Testis (tissue), 2 donors: ENCODE measurements around the gene CNTF.

Experiments used
- POLR2A ChIP-seq: fragments of 450-650 bp; IDR thresholded peaks from one replicate; pipeline ENCODE4 v1.6.1; 2017; ENCODE audit warnings: antibody characterized with exemption, mild to moderate bottlenecking, moderate library complexity
- TF ChIP-seq, protein P1 (sequence below), 3 experiments: fragments of 450-650 bp in 2 of 3; fragments of 200-600 bp in 1 of 3; sonication (generic) in 1 of 3; IDR thresholded peaks; one replicate each; pipeline ENCODE4 v1.5.1; 2016 to 2019; ENCODE audit warnings: antibody characterized with exemption in 3 of 3, mild to moderate bottlenecking in 2 of 3, moderate library complexity in 1 of 3

DNA sequence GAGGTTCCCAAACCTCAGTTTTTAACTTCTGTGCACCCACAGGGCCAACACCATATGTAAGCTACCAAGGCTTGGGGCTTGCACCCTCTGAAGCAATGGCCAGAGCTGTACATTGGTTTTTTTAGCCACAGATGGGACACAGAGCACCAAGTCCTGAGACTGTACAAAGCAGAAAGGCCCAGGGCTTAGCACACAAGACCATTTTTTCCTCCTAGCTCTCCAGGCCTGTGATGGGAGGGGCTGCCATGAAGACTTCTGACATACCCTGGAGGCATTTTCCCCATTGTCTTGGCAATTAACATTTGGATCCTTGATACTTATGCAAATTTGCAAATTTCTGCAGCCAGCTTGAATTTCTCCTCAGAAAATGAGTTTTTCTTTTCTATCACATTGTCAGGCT lies 23.4 kb downstream of the CNTF start:
- TF ChIP-seq POLR2A: no peak
- TF ChIP-seq, protein P1, sequence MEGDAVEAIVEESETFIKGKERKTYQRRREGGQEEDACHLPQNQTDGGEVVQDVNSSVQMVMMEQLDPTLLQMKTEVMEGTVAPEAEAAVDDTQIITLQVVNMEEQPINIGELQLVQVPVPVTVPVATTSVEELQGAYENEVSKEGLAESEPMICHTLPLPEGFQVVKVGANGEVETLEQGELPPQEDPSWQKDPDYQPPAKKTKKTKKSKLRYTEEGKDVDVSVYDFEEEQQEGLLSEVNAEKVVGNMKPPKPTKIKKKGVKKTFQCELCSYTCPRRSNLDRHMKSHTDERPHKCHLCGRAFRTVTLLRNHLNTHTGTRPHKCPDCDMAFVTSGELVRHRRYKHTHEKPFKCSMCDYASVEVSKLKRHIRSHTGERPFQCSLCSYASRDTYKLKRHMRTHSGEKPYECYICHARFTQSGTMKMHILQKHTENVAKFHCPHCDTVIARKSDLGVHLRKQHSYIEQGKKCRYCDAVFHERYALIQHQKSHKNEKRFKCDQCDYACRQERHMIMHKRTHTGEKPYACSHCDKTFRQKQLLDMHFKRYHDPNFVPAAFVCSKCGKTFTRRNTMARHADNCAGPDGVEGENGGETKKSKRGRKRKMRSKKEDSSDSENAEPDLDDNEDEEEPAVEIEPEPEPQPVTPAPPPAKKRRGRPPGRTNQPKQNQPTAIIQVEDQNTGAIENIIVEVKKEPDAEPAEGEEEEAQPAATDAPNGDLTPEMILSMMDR (IDR thresholded peaks at IDR 0.05): no peak
